ENCODE results near the gene WWC2.

DNA sequence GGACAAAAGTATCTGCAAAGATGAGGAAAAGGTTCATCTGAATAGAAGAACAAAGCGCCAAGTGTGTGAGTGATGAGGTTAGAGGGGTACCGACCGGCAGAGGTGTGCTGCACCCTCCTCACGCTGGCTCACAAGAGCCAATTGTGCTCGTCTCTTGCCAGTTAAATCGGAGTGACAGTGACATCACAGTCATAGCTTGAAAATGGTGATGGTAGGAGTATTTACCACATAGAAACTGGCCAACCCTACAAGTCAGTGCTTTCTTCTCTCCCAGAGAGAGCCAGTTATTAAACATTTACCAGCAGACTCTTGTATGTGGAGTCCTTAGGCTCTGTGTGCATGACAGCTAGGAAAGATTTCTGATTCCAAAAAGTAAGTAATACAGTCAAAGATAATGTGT is 188.6 kb downstream of the WWC2 start:
- TF ChIP-seq EZH2phosphoT487 (IDR thresholded peaks at IDR 0.05; ENCODE audit: insufficient read depth, low read depth), result no peak
- no peak for TF ChIP-seq EZH2 (IDR thresholded peaks at IDR 0.05; ENCODE audit: insufficient read depth, poor library complexity, severe bottlenecking)
